Hepatocyte (in vitro differentiated cells): ENCODE measurements around the gene RADIL. TPM values are rescaled to one million over a fixed set of nuclear protein-coding genes. Genes with fewer than 3 reads are reported as not detected.

ENCODE experiments used
- DNase-seq: peaks from one replicate; pipeline ENCODE4 v3.0.0-alpha.2; 2016; ENCODE audit warnings: low spot score
- H2AFZ ChIP-seq: fragments of 200-600 bp; sonication (generic); 2 replicates; pipeline ENCODE4 v1.6.0; 2016; ENCODE audit warnings: antibody characterized with exemption, mild to moderate bottlenecking
- H3K27ac ChIP-seq: fragments of 200-600 bp; sonication (generic); 2 replicates; pipeline ENCODE4 v1.5.1; 2016; ENCODE audit warnings: mild to moderate bottlenecking
- H3K27me3 ChIP-seq: fragments of 200-600 bp; sonication (generic); 2 replicates; pipeline ENCODE4 v1.6.1; 2016
- H3K36me3 ChIP-seq: fragments of 200-600 bp; sonication (generic); replicated peaks from 2 replicates; pipeline ENCODE4 v1.5.1; 2016; ENCODE audit warnings: low read depth; ENCODE audit not compliant: insufficient read depth
- H3K4me1 ChIP-seq: fragments of 200-600 bp; sonication (generic); 2 replicates; pipeline ENCODE4 v1.5.1; 2016; ENCODE audit warnings: mild to moderate bottlenecking, moderate library complexity; ENCODE audit not compliant: insufficient read depth
- H3K4me2 ChIP-seq: fragments of 200-600 bp; sonication (generic); 2 replicates; pipeline ENCODE4 v1.6.0; 2016
- H3K4me3 ChIP-seq: fragments of 200-600 bp; sonication (generic); 2 replicates; pipeline ENCODE4 v1.5.1; 2016; ENCODE audit warnings: mild to moderate bottlenecking
- H3K79me2 ChIP-seq: fragments of 200-600 bp; sonication (generic); 2 replicates; pipeline ENCODE4 v1.6.0; 2017; ENCODE audit warnings: mild to moderate bottlenecking
- H3K9me2 ChIP-seq: fragments of 200-600 bp; sonication (generic); replicated peaks from 2 replicates; pipeline ENCODE4 v1.6.0; 2017; ENCODE audit warnings: mild to moderate bottlenecking; ENCODE audit not compliant: insufficient read depth
- H3K9me3 ChIP-seq: fragments of 200-600 bp; sonication (generic); 2 replicates; pipeline ENCODE4 v1.5.1; 2016; ENCODE audit warnings: low read depth, mild to moderate bottlenecking
- H4K20me1 ChIP-seq: fragments of 200-600 bp; sonication (generic); 2 replicates; pipeline ENCODE4 v1.6.0; 2016; ENCODE audit warnings: mild to moderate bottlenecking; ENCODE audit not compliant: insufficient read depth, poor library complexity, severe bottlenecking
- CTCF ChIP-seq: fragments of 200-600 bp; sonication (generic); IDR thresholded peaks from 2 replicates; pipeline ENCODE4 v1.5.1; 2016; ENCODE audit warnings: antibody characterized with exemption, mild to moderate bottlenecking; ENCODE audit not compliant: poor library complexity
- EZH2 ChIP-seq: fragments of 200-600 bp; sonication (generic); IDR thresholded peaks from 2 replicates; pipeline ENCODE4 v1.6.1; 2016; ENCODE audit warnings: antibody characterized with exemption, mild to moderate bottlenecking, borderline replicate concordance
- EZH2phosphoT487 ChIP-seq: fragments of 200-600 bp; sonication (generic); IDR thresholded peaks from one replicate; pipeline ENCODE4 v1.6.1; 2018; ENCODE audit warnings: antibody characterized with exemption, mild to moderate bottlenecking, low read depth, moderate library complexity; ENCODE audit not compliant: unreplicated experiment, severe bottlenecking
- whole genome bisulfite sequencing: methylation state at CpG from one replicate; pipeline ENCODE4 v1.1.6; 2016; ENCODE audit warnings: low lambda C conversion rate; ENCODE audit errors: missing lambda C conversion rate; 5-methylcytosine and 5-hydroxymethylcytosine counted together
- polyA plus RNA-seq: library from polyadenylated mRNA; unstranded; fragments of >200 nt; fragmentation: Nextera tagmentation; extraction: Ambion mirVana; gene quantifications from 2 replicates; pipeline ENCODE4 v1.2.1, GENCODE V29; 2016
- total RNA-seq: library from RNA; depleted of rRNA; stranded (reverse); fragments of >200 nt; gene quantifications from 2 replicates; pipeline ENCODE4 v1.2.3, GENCODE V29; 2014

The RADIL gene
- total and polyA plus RNA-seq, 2 experiments from 2014 or later: 0.53 to 0.60 TPM

GRCh38 chr7:4801839-4802231 lies 81.7 kb downstream of the RADIL start:
- WGBS: 84% methylated on average over 17 of the region's 18 CpGs
- H3K36me3 ChIP-seq: no peaks in the 10 kb centered on the region
- H3K27ac ChIP-seq: no peak overlapping the region
- H2AFZ ChIP-seq: no peak overlapping the region
- TF ChIP-seq CTCF (no peak), EZH2 (no peak), EZH2phosphoT487 (no peak)
- DNase-seq: no peak
- H4K20me1 ChIP-seq: no peaks in the 10 kb centered on the region
- H3K9me2 ChIP-seq: no peaks in the 10 kb centered on the region
- no peaks in the 10 kb centered on the region for H3K9me3 ChIP-seq
- no peaks in the 10 kb centered on the region for H3K79me2 ChIP-seq
- H3K4me2 ChIP-seq: no peak overlapping the region
- no peaks in the 10 kb centered on the region for H3K4me1 ChIP-seq
- H3K4me3 ChIP-seq: no peak overlapping the region
- peaks cover 3% of the 10 kb centered on the region for H3K27me3 ChIP-seq

DNA sequence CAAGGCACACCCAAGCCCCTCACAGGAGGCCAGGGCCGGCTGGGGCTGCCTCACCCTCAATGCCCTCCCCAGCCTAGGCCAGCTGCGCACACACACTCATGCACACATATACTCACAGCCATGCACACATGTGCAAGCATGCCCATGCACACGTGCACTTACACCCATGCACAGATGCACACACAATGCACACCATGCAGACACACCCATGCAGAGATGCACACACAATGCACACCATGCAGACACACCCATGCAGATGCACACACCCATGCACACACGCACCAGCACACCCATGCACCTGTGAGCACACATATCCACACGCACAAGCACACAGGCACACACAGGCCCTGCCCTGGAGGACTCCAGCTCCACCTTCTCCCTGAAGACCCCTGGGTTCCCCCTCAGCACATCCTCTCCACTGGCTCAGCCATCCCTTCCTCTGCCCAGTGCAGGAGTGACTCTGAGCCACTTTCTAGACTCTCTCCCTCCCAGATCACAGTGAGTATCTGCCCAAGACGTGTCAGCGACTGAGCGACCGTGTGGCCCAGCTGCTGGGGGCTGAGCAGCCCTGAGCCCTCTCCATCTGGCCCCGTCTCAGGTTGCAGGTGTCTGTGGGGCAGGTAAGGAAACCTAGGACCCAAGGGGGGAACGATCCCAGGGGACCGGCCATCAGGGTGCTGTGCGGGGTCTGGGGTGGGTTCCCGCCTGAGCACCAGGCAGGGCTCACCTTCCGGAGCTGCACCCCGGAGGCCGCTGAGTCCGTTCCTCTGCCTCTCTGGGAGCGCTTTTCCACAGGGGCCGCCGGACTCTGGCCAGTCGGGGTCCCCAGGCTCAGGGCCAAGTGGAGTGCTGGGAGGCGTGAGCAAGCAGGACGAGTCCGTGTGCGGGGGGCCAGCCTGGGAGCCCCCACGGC lies 82.3 kb downstream of the RADIL start:
- Histone ChIP-seq H3K9me2 (no peaks in the 10 kb centered on the region), H4K20me1 (no peaks in the 10 kb centered on the region), H3K27ac (no peak overlapping the region), H3K79me2 (no peaks in the 10 kb centered on the region), H3K27me3 (no peaks in the 10 kb centered on the region), H2AFZ (no peak overlapping the region), H3K36me3 (no peaks in the 10 kb centered on the region), H3K4me1 (no peaks in the 10 kb centered on the region), H3K9me3 (no peaks in the 10 kb centered on the region), H3K4me2 (no peak overlapping the region), H3K4me3 (no peak overlapping the region)
- TF ChIP-seq EZH2 (no peak), EZH2phosphoT487 (no peak), CTCF (no peak)
- DNase-seq: no peak
- WGBS: 89% methylated on average over 20 of the region's 27 CpGs

GRCh38 chr7:4800487-4800886 lies 83.0 kb downstream of the RADIL start:
- Histone ChIP-seq H3K36me3 (no peaks in the 10 kb centered on the region), H3K9me2 (no peaks in the 10 kb centered on the region), H3K27me3 (no peaks in the 10 kb centered on the region), H3K9me3 (no peaks in the 10 kb centered on the region), H3K4me1 (no peaks in the 10 kb centered on the region), H3K79me2 (no peaks in the 10 kb centered on the region), H3K27ac (no peak overlapping the region), H4K20me1 (no peaks in the 10 kb centered on the region), H3K4me3 (no peak overlapping the region), H2AFZ (no peak overlapping the region), H3K4me2 (no peak overlapping the region)
- WGBS: 82% methylated on average over 8 of the region's 10 CpGs
- no peak for DNase-seq
- no peak for TF ChIP-seq EZH2phosphoT487
- no peak for TF ChIP-seq CTCF
- TF ChIP-seq EZH2: no peak
